Esophagus squamous epithelium (tissue), 4 donors: ENCODE data around the gene SERPINI1.

ENCODE experiments used
- CTCF ChIP-seq, 6 experiments: fragments of 450-650 bp in 4 of 6; fragments of 200-600 bp in 2 of 6; sonication (generic) in 2 of 6; IDR thresholded peaks; one replicate each; pipeline ENCODE4 v1.5.1; 2016 to 2019; ENCODE audit warnings: antibody characterized with exemption in 6 of 6, mild to moderate bottlenecking in 4 of 6, moderate library complexity in 4 of 6
- POLR2A ChIP-seq, 4 donors: fragments of 450-650 bp; IDR thresholded peaks; one replicate each; pipeline ENCODE4 v1.6.1; 2017; ENCODE audit warnings: antibody characterized with exemption in 4 of 4, mild to moderate bottlenecking in 4 of 4, moderate library complexity in 3 of 4

DNA sequence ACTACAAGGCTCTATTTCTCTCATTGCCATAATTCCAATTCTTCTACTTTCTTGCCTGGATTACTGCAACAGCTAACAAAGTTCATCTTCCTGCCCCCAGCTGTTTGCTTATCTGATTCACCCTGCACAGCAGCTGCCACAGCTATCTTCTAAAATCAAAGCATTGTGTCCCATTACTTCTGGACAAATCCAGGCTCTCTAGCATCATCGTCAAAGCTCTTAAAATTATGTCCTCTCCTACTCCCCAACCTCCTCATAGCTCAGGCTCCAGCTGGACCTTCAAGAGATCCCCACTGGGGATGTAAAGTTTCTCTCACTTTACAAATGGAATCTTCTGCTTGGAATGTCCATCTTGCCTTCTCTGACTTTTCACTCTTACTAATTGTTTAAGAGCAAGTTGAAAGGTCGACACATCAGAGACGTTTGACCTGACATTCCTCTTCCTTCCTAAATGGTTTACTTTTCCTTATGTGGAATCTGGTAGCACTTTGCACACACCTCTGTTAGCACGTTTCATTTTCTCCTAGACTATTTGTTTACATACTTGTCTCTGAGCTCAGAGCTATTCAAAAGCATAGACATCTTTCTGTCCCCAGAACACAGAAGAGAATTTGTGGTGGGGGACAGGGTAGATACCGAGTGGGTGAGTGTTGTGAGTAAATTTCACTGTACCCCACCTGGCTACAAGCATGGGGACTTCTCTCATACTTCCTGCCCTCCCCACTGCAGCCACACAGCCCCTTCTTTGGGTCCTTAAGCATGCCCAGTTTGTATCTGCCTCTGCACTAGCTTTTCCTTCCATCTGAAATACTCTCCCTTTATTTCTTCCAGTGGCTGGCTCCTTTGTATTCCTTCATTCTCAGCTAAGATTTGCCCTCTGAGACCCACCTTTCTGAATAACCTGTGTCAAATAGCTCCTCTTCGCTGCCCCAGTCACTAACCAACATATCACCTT, 77.9 kb downstream of the SERPINI1 start:
- TF ChIP-seq CTCF (IDR thresholded peaks at IDR 0.05) (no peak), POLR2A (IDR thresholded peaks at IDR 0.05) (no peak)
